HG03565 (cell line): ENCODE results near the gene ACP4.
A peak's percentile ranks its signal among the peaks of the same experiment; 100 is the strongest.

Experiments used
- ATAC-seq: cut with Tn5 transposase; IDR thresholded peaks from one replicate; pipeline ENCODE4 v1.9.1; 2021; ENCODE audit warnings: mild to moderate bottlenecking, moderate library complexity; ENCODE audit not compliant: unreplicated experiment

The ACP4 gene

DNA sequence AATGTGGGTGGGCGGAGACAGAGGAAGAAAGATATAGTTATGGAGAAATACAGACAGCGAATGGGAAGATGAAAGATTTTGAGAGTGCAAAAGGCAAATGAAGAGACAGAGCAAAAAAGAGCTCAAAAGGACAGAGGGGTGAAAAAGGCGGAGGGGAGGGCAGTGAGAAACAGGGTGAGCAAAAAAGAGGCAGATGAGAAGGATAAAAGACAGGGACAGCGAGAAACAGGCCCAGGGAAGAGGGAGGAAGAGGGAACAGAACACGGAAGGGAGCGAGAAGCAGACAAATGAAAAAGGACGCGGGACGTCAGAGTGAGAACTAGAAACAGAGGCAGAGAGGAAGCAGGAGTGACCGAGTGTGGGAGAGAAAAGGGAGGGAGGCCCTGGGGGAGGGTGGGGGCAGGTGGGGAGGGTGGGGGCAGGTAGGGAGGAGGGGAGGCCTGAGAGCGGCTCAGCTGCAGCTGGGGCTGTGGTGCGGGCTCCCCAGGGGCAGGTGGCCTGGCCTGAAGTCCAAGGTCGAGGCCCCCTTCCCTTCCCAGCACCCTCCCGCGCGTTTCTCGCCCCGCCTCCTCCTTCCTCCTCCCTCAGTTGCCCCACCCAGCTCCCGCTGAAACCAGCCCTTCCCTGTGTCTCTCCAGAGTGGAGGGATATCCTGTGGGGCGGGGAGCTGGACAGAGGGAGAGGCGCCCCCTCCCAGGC, 30.5 kb downstream of the ACP4 start:
- no peak for ATAC-seq

DNA sequence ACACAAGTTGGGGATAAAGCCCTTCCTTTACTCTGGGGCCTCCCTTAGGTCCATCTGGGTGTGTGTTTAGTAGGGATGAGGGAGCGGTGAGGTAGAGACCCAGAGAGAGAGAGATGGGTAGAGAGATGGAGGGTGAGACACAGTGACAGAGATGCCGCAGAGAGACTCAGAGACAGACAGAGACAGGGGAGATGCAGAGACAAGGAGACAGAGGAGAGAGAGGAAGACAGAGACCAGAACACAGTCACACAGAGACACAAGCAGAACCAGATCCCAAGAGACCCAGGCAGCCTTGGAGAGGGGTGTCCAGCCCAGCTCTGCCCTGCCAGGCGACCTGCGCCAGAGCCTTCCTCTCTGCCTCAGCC, 31.0 kb downstream of the ACP4 start:
- ATAC-seq: no peak

DNA sequence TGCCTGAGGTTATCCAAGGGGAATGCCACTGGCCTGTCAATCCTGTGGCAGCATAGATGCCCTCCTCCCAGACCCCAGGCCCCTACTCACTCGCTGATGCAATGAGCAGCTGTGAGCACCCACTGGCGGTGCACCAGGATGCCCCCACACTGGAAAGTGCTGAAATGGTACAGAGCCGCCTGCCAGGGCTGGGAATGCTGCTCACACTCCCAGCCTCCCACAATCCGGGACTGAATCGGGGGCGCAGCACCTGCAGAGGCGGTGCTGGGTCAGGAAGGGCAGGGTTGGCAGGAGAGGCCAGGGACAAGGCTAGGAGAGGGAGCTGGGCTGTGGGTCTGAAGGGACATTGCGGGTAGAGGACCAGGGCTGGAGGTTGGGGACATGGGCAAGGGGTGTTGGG, 31.4 kb downstream of the ACP4 start:
- ATAC-seq: no peak

DNA sequence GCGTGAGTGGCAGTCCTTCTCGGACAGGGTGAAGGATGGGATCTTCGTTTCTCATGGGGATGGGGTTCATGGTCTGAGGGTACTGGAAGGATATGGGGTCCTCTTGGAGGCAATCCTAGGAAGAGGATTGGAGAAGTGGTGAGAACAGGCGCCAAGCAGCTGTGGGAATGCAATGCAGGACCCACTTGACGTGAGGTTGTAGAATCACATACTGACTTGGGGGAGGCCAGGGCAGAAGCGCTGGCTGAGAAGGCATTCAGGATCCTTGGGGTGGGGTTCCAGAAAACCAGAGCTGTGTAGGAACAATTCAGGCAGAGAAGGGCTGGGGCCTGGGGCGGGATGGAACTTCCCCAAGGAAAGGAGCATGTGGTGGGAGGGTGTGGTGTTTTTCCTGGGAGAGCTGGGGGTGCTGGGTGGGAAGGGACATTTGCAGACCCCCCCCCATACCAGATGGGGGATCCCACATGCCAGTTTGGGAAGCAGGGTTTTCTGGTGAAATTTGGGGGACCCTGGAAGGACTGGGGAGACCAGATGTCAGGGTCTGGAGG, 32.5 kb downstream of the ACP4 start:
- no peak for ATAC-seq

DNA sequence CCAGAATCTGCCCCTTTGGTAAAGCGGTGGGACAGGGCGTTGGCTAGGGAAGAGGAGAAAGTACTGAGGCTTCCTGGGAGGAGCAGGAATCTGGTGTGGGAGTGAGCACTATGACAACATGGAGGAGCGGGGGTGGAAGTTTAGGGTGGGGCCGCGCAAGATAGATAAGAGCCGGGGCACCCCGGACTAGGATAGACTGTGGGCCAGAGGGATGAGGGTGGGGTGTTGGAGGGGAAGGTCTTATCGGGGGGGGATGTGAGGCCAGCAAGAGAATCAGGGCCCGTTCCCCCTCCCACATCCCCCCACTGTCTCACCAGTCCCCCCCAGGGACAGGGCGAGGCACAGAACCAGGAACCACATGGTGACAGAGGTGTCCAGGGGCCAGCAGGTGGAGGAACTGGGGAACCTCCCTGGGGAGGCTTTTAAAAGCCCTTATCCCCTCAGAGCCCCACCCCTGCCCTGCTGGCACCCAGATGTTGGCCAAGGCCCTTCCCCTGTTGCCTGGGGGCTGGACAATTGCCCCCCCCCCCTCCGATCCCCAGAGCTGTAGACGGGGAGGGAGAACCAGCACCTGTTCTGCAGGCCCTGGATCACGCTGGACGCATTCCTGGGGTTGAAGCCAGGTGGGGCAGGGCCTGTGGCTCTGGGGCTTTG, 33.3 kb downstream of the ACP4 start, which contains the start of gene KLK1:
Gene KLK1, minus strand, starts transcription at position 399 of the 654 bp plus-strand sequence. Its CDS starts 39 bp downstream, at position 360.
- no peak for ATAC-seq

DNA sequence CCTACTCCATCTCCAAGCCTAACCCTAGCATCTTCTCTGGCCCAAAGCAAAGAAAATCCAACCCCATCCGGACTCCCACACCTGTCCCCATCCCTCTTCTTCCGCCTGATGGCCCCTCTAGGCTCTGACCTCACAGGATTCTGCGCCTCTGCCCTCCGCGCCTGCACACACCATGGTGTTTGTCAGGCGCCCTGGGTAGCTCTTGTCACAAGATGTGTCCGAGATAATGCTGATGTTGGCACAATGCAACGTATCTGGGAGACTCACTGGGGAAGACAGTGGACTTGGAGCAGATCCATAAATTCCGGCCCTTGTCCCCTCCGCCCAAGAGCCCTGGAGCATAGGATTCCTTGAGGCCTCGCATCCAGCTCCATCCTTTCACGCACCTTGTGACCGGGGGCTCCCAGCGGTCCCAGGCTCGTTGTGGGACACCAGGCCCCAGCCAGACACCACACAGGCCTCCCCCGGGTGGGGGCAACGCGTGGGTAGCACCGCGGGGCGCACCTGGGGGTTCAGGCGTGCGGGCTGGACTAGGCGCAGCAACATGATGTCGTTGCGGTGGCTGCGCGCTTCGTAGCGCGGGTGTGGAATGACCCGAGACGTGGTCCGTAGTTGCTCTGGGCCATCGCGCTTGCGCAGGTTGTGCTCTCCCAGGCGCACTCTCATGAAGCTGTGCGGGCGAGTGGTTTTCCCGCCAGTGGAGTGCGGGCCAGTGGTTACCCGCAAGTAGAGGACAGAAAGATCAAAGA, 36.5 kb downstream of the ACP4 start:
- no peak for ATAC-seq

DNA sequence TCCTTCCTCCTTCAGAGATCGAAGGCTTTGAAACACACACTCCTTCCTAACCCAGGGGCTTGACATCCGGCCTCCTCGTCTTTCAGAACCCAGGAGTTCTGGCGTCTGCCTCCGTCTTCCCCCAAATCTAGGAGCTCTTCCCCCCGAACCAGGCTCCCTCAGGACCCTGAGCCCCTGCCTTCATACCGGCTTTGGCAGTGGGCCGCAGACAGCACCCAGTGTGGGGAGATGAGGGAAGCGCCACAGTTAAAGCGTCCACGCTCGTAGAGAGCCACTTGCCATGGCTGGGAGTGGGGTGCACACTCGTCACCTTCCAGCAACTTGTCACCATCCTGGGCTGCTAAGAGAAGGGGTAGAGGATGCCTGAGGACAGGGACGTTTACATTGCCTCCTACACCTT, 37.3 kb downstream of the ACP4 start:
- ATAC-seq: no peak

DNA sequence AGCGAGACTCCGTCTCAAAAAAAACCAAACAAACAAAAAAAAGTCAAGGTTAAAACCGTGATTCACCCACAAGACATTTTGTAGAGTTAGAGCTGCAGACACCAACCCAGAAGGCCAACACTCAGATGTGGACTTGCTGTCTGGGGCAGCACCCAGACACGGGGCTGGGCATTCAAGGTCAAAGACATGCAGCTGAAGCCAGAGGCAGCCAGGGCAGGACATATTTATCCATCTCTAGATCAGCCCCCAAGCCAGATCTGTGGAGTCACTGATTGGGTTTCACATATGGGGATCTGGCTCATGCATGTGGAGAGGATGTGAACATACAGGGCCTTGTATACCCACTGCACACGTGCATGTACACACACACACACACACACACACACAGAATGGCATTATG, 39.6 kb downstream of the ACP4 start:
- no peak for ATAC-seq

DNA sequence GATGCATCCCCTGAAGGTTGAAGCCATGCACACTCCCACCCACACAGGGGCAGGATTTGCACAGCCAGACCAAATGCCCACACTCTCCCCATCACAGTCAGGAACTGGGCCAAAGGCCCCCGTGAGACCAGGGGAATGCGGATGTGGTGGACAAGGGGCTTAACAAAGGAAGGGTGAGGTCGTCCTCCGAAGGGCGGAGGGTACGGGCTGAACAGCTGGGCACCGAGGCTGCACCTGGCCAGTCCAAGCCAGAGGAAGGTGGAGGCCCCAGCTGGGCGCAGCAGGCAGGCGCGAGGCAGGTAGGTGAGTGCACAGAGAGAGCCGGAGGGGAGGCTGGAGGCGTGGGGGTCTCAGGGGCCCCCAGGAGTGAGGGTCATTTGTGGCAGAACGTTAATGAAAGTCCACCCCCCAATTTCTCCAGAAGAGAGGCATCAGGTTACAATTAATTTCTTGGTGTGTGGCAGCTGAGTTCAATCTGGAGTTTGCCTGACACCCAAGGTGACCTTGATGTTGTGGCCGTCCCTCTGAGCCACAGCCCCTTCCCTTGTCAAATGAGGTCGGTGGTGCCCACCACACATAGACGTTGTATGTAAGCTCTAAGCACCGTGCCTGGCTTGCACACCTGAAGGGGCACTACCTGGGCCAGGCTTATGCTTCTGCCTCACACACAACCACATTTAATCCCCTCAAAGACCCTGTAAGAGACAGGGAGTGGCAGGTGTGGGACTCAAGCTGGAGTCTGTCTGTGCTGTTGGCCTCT, 40.2 kb downstream of the ACP4 start:
- ATAC-seq: no peak

DNA sequence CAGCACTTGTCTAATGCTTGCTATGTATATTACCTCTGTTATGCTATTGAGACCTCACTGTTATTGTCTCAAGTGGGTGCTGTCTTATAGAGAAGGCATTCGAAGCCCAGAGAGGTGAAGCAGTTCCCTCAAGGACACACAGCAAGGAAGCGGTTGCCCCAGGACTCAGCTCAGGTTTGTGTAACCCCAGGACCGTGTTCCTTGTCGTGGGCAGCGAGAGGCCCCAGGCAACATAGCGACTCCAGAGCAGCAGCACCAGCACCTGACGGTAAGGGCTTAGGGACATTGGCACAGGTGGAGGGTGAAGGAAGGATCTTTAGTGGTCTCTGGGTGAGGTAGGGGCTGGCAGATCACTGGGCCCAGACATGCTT, 40.8 kb downstream of the ACP4 start:
- ATAC-seq: no peak

DNA sequence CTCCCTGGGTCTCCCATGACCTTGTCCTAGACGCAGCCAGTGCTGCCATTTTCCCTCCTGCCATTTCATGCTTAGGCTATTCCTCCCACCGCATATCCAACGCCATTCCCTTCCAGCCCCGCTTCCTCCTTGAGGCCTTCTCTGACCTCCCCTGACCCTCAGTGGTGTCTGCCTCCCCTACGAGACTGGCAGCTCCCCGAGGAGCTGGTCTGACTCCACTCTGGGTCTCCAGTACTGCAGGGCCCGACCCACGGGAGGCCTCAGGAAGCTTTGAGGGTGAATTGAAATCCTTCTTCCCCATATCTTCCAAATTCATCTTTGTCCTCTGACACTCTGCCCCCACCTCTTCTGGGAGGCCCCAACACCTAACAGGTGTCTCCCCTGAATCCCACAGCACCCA, 42.5 kb downstream of the ACP4 start:
- ATAC-seq: no peak

DNA sequence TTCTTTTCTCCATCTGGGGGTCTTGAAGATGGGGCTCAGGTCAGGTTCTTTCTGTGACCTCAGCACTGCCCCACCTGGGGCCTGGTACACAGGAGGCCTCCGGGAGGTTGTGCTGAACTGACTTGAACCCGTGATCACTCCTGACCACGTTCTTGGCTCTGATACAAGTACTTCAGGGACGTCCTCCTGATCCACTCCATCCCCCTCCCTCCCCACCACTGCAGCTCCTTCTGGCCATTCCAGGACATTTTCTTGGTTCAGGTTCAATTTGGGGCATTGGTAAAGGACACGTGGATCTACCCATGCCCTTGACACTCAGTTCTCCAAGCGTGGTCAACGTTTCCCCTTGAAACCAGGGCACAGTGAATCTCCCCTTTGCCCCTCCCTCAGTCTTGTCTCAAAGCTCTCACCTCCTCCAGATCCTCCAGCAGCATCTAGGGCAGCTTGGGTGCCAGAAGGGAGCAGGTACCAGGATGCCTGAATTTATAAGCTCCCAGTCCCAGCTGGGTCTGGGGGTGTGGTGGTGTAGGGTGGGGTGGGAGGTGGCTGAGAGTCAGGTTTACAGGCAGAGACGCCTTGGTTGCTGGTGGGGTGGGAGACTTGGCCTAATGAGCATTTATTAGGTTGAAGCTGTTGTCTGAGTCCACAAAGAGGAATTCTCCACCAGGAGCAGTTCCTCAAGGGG, 43.0 kb downstream of the ACP4 start, which contains the start of gene KLK15:
Gene KLK15, minus strand, starts transcription at position 458 of the 685 bp plus-strand sequence. CDS start 2,082 bp downstream, outside the sequence.
- ATAC-seq: no peak

DNA sequence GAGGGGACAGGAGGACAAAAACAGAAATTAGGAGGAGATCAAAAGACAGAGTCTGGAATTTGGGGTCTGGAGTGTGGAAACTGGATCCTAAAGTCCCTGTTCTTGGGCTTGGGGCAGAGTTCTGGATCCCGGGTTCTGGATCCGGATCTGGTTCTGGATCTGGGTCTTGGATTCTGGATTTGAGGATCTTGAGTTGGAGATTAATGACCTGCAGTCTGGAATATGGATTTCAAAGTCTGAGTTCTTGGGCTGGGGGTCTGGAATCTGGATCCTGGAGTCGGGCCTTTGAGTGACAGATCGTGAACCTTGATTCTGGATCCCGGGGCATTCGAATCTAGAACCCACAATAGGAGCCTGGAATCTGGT, 43.6 kb downstream of the ACP4 start:
- no peak for ATAC-seq

DNA sequence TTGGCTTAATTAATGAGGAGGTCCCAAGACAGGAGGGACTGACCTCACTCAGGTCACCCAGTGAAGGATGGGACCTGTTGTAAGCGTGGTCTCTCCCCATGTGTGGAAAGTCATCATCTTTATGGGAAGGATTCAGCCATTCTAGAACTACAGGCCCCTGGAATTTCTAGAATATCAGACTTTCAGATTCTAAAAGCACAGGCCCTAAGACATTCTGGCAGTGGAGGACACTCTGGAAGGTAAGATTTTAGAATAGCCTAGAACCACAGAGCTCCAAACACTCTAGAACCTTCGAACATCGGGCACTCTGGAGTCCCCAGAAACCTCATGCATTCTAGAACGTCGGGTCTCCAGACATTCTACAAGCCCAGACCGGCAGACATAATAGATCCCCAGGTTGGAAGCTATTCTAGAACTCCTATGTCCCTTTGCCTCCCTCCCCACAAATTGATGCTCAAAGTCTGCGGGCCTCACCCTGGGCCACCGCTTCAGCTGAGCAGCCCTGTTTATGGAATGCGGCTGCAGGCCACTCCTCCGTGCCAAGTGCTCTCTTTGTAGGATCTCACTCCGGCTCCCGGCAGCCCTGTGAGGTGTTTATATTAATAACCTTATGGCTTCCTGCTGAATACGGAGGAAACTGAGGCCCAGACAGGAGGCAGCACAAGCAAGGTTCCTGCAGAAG, 45.0 kb downstream of the ACP4 start:
- ATAC-seq: no peak

DNA sequence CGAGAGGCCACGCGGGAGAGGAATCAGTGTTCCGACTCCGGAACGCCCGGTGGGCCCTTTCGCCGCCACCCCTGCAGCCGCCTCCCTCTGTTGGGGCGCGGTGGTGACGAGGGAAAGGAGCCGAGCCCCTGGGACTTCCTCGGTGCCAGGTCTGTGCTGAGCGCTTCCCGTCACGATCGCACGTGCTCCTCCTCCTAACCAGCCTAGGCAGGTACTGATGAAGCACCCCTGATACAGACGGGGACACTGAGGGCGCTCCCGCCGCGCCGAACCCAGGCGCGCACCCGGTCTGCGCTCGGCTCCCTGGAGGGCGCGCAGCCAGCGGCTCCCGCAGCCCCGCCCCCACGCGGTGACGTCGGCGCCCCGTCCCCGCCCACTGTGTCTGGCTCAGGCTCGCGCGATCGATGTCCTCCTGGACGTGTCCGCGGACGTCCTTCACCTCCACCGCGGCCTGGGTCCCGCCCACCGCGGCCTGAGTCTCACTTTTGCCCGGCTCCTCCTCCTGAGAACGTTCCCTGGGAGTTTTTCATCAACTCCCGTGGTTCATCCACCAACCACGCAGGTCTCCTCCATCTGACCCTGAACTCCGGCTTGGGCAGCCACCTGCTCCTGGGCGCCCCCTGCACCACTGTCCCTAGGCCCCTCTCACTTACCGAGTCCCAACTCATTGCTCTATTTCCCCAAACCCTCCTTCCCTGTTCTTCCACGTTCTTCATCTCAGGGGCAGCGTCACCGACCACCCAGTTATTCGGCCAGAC, 45.7 kb downstream of the ACP4 start:
- peak; percentile 67 for ATAC-seq

DNA sequence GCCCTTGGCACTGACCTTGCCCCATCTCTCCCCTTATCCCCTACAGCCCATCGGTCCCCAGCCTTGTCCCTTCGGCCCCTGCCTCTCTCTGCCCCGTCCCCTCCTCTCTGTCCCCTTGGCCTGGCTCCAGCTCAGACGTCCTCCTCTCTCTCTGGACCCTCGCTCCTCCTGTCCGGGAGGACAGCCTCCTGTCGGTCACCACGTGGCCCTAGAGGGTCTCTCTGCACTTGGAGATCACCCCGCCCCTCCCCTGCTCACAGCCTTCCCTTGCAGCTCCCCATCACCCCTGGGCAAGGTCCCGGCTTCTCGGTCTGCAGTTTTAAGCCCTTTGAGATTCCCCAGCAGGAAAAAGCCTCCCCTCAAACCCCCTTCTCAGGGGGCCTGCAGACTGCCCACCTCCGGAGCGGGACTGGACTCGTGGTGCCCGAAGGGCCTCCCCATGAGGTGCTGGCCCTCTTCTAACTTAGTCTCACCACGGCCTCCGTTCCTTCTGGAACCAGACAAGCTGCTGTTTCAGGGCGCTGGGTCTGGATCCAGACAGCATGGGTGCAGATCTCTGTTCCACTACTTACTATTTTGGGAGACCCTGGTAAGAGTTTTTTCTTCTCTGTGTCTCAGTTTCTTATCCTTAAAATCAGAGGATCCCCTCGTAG, 46.5 kb downstream of the ACP4 start:
- no peak for ATAC-seq

DNA sequence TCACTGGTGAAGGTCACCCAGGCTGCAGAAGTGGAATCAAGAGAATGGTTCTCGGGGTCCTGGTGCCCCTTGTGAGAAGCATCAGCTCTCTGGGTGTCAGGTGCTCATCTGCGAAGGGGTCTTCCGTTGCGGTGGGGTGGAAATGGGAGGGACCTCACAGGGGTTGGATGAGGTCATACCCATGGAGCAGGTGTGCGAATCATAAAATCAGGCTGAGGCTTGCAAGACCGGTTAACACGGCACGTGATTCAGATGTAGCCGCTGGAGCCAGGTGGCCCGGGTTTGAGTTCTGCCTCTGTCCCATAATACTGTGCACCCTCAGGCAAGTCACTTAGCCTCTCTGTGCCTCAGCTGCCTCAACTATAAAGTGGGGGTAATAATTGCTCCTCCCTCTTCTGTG, 47.1 kb downstream of the ACP4 start:
- no peak for ATAC-seq

DNA sequence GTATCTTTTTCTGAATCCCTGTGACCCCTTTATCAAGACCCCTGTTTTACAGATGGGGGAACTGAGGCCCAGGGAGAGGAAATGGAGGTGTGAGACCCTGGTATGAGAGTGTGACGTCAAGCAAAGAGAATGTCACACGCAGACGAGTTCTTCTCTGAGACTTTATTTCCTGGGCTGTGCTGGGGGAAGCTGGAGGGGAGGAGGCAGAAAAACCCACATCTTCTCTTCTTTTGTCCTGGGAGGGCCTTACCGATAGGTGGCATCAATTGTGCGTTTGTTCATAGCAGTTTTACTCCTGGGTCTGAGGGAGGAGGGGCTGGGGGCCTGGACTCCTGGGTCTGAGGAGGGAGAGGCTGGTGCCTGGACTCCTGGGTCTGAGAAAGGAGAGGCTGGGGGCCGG, 48.0 kb downstream of the ACP4 start:
- ATAC-seq: no peak
